ENCODE measurements around the gene SOCS3. TPM values are rescaled to one million over a fixed set of nuclear protein-coding genes. Genes with fewer than 3 reads are reported as not detected.
A peak's percentile ranks its signal among the peaks of the same experiment; 100 is the strongest.
"Not testable (repeated sequence)": the region's sequence is repeated elsewhere in the genome, so short reads cannot be mapped to it uniquely, and the experiment has no call there.

Gene SOCS3
- total RNA-seq, 1 donor from 2014 or later, result 36.0 TPM

GRCh38 chr17:78314683-78315354 is 45.1 kb downstream of the SOCS3 start:
- DNase-seq (ENCODE audit: low read depth), result no peak

GRCh38 chr17:78313735-78314648 is 45.9 kb downstream of the SOCS3 start:
- DNase-seq (ENCODE audit: low read depth), result peak; percentile 83

DNA sequence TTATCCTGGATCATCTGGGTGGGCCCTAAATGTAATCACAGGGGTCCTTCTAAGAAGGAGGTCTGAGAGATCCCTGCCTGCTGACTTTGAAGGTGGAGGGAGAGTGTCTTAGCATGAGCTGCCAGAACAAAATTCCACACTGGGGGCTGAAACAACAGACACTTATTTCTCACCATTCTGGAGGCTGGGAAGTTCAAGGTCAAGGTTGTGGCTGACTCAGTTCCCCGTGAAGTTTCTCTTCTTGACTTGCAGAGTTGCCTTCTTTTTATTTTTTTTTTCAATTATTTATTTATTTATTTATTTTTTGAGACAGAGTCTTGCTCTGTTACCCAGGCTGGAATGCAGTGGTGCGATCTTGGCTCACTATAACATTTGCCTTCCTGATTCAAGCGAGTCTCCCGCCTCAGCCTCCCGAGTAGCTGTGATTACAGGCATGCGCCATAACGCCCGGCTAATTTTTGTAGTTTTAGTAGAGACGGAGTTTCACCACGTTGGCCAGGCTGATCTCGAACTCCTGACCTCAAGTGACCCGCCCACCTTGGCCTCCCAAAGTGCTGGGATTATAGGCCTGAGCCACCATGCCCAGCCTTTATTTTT is 50.1 kb downstream of the SOCS3 start:
- not testable (repeated sequence) for DNase-seq (ENCODE audit: low read depth)

- no peak for DNase-seq (ENCODE audit: low read depth)
Observed at GRCh38 chr17:78307887-78308638, 51.8 kb downstream of the SOCS3 start.

GRCh38 chr17:78306913-78307312 is 53.0 kb downstream of the SOCS3 start:
- no peak for DNase-seq (ENCODE audit: low read depth)

Other genes with a start within 250 kb of the SOCS3 start
- 2.9 and 3.1 TPM in 2 replicates for gene TMC6, start 231.3 kb downstream of the SOCS3 start, total RNA-seq
- not detected in 2 replicates for gene TMC8, start 229.3 kb downstream of the SOCS3 start, total RNA-seq
- not detected in 2 replicates for gene C17orf99, start 213.7 kb downstream of the SOCS3 start, total RNA-seq
- gene SYNGR2, start 191.5 kb downstream of the SOCS3 start, total RNA-seq, result 77.0 and 109 TPM in 2 replicates
- gene TK1, start 173.0 kb downstream of the SOCS3 start, total RNA-seq, result 3.6 and 4.5 TPM in 2 replicates
- gene AFMID, start 172.7 kb downstream of the SOCS3 start, total RNA-seq, result 23.3 and 23.9 TPM in 2 replicates
- gene BIRC5, start 145.8 kb downstream of the SOCS3 start, total RNA-seq, result 2.7 and 2.8 TPM in 2 replicates
- gene TMEM235, start 128.4 kb downstream of the SOCS3 start, total RNA-seq, result not detected in 2 replicates
- 37.9 and 53.2 TPM in 2 replicates for gene PGS1, start 18.6 kb upstream of the SOCS3 start, total RNA-seq
- gene DNAH17, start 217.3 kb upstream of the SOCS3 start, total RNA-seq, result 0.10 TPM in 1 of 2 replicates, not detected in the other